Measurements from ENCODE around the gene RTTN. TPM values are rescaled to one million over a fixed set of nuclear protein-coding genes. Genes with fewer than 3 reads are reported as not detected.

Gene RTTN
- total RNA-seq, 1 donor from 2014 or later = 24.7 TPM

DNA sequence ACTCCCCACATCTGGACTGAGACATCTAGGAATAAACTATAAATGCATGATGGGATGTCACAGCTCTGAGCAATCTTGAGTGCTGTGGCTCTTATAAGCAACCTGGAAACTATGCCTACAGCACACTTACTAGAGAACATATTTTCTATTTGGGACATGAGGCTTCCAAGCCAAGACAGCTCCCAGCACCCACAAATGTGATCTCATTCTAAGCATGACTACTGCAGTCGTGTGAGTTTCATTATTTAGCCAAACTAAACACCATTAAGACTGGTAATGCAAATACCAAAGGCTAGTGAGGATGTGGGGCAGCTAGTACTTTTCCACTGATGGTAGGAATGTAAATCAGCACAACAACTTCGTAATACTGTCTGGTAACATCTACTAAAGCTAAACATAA lies 72.5 kb downstream of the RTTN start:
- peaks cover 14% of the 10 kb centered on the region for H3K36me3 Mint-ChIP-seq (ENCODE audit: insufficient read depth)
- H3K4me3 Mint-ChIP-seq (ENCODE audit: low read depth) = no peak overlapping the region
- peaks cover 13% of the 10 kb centered on the region for H3K4me1 Mint-ChIP-seq (ENCODE audit: low read depth)
- H3K27me3 Mint-ChIP-seq = no peaks in the 10 kb centered on the region
- peak overlapping the region; percentile 25 for H3K27ac Mint-ChIP-seq
- peaks cover 11% of the 10 kb centered on the region for H3K9me3 Mint-ChIP-seq (ENCODE audit: low read depth)
- no peak for DNase-seq (ENCODE audit: low spot score, unreplicated experiment)
- TF ChIP-seq, protein P1, sequence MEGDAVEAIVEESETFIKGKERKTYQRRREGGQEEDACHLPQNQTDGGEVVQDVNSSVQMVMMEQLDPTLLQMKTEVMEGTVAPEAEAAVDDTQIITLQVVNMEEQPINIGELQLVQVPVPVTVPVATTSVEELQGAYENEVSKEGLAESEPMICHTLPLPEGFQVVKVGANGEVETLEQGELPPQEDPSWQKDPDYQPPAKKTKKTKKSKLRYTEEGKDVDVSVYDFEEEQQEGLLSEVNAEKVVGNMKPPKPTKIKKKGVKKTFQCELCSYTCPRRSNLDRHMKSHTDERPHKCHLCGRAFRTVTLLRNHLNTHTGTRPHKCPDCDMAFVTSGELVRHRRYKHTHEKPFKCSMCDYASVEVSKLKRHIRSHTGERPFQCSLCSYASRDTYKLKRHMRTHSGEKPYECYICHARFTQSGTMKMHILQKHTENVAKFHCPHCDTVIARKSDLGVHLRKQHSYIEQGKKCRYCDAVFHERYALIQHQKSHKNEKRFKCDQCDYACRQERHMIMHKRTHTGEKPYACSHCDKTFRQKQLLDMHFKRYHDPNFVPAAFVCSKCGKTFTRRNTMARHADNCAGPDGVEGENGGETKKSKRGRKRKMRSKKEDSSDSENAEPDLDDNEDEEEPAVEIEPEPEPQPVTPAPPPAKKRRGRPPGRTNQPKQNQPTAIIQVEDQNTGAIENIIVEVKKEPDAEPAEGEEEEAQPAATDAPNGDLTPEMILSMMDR (IDR thresholded peaks at IDR 0.05; ENCODE audit: unreplicated experiment) = no peak

DNA sequence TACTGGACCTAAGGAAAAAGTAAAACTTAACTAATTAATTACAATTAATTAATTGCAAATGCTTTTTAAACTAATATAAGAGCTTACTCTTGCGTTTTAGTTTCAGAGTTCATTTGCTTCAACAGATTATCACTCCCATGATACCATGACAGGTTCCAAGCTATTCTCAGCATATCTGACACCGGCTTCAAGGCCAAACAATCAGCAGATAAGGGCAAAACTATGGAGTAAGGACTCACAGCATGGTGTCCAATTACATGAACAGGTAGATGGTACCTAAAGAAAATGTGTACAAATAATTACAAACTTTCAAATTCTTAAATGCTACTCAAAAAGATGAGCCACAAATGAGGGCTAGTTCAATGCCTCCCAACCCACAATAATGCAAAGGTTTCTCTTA lies 77.2 kb downstream of the RTTN start:
- TF ChIP-seq, protein P1 (IDR thresholded peaks at IDR 0.05; ENCODE audit: unreplicated experiment) = no peak

DNA sequence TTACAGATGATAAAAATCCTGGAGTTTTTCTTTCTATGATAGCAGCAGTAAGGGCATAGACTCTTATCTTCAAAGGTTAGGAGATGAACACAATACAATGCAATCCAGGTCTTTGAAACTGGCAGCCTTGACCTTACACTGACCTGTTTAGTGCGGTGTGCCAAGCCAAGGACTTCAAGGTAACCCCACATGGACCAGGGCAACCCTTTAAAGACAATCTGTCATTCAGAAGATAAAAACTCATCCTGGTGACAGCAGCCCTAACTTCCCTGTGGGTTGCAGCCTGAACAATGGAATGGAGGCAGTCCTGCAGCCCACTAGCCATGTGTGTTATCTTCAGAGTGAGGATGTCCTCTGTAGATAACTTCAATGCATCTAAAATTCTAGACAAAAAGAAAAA lies 78.1 kb downstream of the RTTN start:
- H3K27me3 Mint-ChIP-seq = no peaks in the 10 kb centered on the region
- H3K27ac Mint-ChIP-seq = no peak overlapping the region
- TF ChIP-seq, protein P1 (IDR thresholded peaks at IDR 0.05; ENCODE audit: unreplicated experiment) = no peak
- peaks cover 6% of the 10 kb centered on the region for H3K4me1 Mint-ChIP-seq (ENCODE audit: low read depth)
- peaks cover 9% of the 10 kb centered on the region for H3K36me3 Mint-ChIP-seq (ENCODE audit: insufficient read depth)
- H3K9me3 Mint-ChIP-seq (ENCODE audit: low read depth) = peaks cover 11% of the 10 kb centered on the region
- DNase-seq (ENCODE audit: low spot score, unreplicated experiment) = no peak
- H3K4me3 Mint-ChIP-seq (ENCODE audit: low read depth) = no peak overlapping the region

More for the DNA sequence above, 77.2 kb downstream of the RTTN start:
- Mint-ChIP-seq H3K27ac (no peak overlapping the region), H3K36me3 (ENCODE audit: insufficient read depth) (peaks cover 9% of the 10 kb centered on the region), H3K4me1 (ENCODE audit: low read depth) (peaks cover 11% of the 10 kb centered on the region), H3K27me3 (no peaks in the 10 kb centered on the region), H3K9me3 (ENCODE audit: low read depth) (peaks cover 11% of the 10 kb centered on the region), H3K4me3 (ENCODE audit: low read depth) (no peak overlapping the region)
- no peak for DNase-seq (ENCODE audit: low spot score, unreplicated experiment)

DNA sequence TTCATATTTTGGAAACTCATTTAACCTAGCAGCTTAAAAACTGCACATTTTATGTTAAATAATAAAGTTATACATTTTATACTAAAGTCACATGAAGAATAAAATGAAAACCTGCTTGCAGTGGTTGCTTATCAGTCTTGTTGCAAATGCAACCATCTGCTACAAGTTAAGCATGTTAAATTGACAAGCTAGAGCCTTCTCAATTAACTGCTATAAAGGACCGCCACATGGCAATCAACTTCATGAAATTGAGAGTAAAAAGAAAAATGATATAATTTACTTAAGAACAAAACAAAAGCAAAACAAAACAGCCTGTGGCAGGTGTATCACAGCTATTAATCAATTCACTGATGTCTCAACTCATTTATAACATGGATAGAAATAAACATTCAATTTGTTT lies 78.7 kb downstream of the RTTN start:
- H3K9me3 Mint-ChIP-seq (ENCODE audit: low read depth) = peaks cover 11% of the 10 kb centered on the region
- H3K4me1 Mint-ChIP-seq (ENCODE audit: low read depth) = peaks cover 6% of the 10 kb centered on the region
- TF ChIP-seq, protein P1 (IDR thresholded peaks at IDR 0.05; ENCODE audit: unreplicated experiment) = no peak
- no peak overlapping the region for H3K27ac Mint-ChIP-seq
- peaks cover 9% of the 10 kb centered on the region for H3K36me3 Mint-ChIP-seq (ENCODE audit: insufficient read depth)
- no peak overlapping the region for H3K4me3 Mint-ChIP-seq (ENCODE audit: low read depth)
- DNase-seq (ENCODE audit: low spot score, unreplicated experiment) = no peak
- H3K27me3 Mint-ChIP-seq = no peaks in the 10 kb centered on the region

DNA sequence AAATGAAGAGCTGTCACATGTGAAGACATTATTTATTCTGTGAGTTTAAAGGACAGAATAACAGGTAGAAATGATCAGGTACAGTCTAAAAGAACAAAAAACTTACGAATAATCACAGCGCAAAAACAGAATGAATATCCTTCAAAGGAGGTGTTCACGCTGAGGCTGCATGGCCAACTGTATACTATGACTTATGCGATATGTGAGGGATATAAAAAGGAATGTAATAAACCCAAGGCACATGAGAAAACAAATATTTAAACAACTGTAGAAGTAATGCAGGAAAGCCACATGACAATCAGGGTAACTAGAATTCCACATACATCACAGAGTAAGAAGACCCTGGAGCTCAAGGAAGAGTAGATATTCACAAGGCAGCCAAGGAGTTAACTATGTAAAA lies 81.3 kb downstream of the RTTN start:
- no peaks in the 10 kb centered on the region for H3K27me3 Mint-ChIP-seq
- TF ChIP-seq, protein P1 (IDR thresholded peaks at IDR 0.05; ENCODE audit: unreplicated experiment) = no peak
- H3K27ac Mint-ChIP-seq = no peak overlapping the region
- no peak overlapping the region for H3K4me3 Mint-ChIP-seq (ENCODE audit: low read depth)
- H3K9me3 Mint-ChIP-seq (ENCODE audit: low read depth) = peaks cover under 1% of the 10 kb centered on the region
- no peaks in the 10 kb centered on the region for H3K36me3 Mint-ChIP-seq (ENCODE audit: insufficient read depth)
- DNase-seq (ENCODE audit: low spot score, unreplicated experiment) = no peak
- H3K4me1 Mint-ChIP-seq (ENCODE audit: low read depth) = peaks cover 6% of the 10 kb centered on the region
